GM12878 (cell line): ENCODE data around the gene RNASEH2B.

ENCODE experiments used
- BACH1 ChIP-seq: fragments of 450-650 bp; IDR thresholded peaks from 2 replicates; pipeline ENCODE4 v1.6.1; 2017; ENCODE audit warnings: mild to moderate bottlenecking, borderline replicate concordance
- CTCF ChIP-seq, 3 experiments: IDR thresholded peaks in 2 of 3; conservative IDR thresholded peaks in 1 of 3; 2 replicates each; pipeline ENCODE4 v1.5.1; 2011; ENCODE audit warnings: low read depth in 3 of 3, low read length in 3 of 3, mild to moderate bottlenecking in 3 of 3, control low read depth in 2 of 3, moderate library complexity in 2 of 3, inconsistent platforms in 1 of 3, mixed read lengths in 1 of 3; ENCODE audit not compliant: control insufficient read depth in 2 of 3, insufficient read depth in 1 of 3; ENCODE audit errors: extremely low read depth in 1 of 3
- GATAD2B ChIP-seq: fragments of 450-650 bp; conservative IDR thresholded peaks from 2 replicates; pipeline ENCODE4 v1.6.1; 2017; ENCODE audit warnings: low read depth, mild to moderate bottlenecking, moderate library complexity
- MXI1 ChIP-seq: fragments of 150-350 bp; IDR thresholded peaks from 2 replicates; pipeline ENCODE4 v1.6.1; 2011; ENCODE audit warnings: low read depth, mild to moderate bottlenecking, inconsistent platforms, low read length, improper control_type of control experiment
- MYC ChIP-seq: IDR thresholded peaks from 2 replicates; pipeline ENCODE4 v1.6.1; 2011; ENCODE audit warnings: mild to moderate bottlenecking, low read length, moderate library complexity, inconsistent platforms; ENCODE audit not compliant: insufficient read depth, insufficient replicate concordance, insufficient read length, severe bottlenecking
- NBN ChIP-seq: fragments of 450-650 bp; IDR thresholded peaks from 2 replicates; pipeline ENCODE4 v1.6.1; 2016
- NFYB ChIP-seq: IDR thresholded peaks from 2 replicates; pipeline ENCODE4 v1.6.1; 2011; ENCODE audit warnings: low read depth, mild to moderate bottlenecking, low read length, improper control_type of control experiment, moderate library complexity; ENCODE audit not compliant: insufficient read depth
- POLR2A ChIP-seq: IDR thresholded peaks from 2 replicates; pipeline ENCODE4 v1.6.1; 2011; ENCODE audit warnings: low read depth, mild to moderate bottlenecking, low read length
- SRF ChIP-seq, 2 experiments: IDR thresholded peaks; 2 replicates each; pipeline ENCODE4 v1.6.1; 2011; ENCODE audit warnings: low read depth in 2 of 2, low read length in 2 of 2, mild to moderate bottlenecking in 1 of 2, moderate library complexity in 1 of 2
- SUZ12 ChIP-seq: fragments of 200-600 bp; sonication (generic); IDR thresholded peaks from one replicate; pipeline ENCODE4 v1.6.1; 2018; ENCODE audit warnings: antibody characterized with exemption, mild to moderate bottlenecking; ENCODE audit not compliant: unreplicated experiment
- TCF7 ChIP-seq: IDR thresholded peaks from 2 replicates; pipeline ENCODE4 v1.6.1; 2014; ENCODE audit warnings: antibody characterized with exemption, borderline replicate concordance
- YY1 ChIP-seq: IDR thresholded peaks from 2 replicates; pipeline ENCODE4 v1.6.1; 2011; ENCODE audit warnings: low read depth, mild to moderate bottlenecking, low read length
- ZZZ3 ChIP-seq: IDR thresholded peaks from 2 replicates; pipeline ENCODE4 v1.6.1; 2011; ENCODE audit warnings: low read depth; ENCODE audit not compliant: control insufficient read depth, insufficient read length

DNA sequence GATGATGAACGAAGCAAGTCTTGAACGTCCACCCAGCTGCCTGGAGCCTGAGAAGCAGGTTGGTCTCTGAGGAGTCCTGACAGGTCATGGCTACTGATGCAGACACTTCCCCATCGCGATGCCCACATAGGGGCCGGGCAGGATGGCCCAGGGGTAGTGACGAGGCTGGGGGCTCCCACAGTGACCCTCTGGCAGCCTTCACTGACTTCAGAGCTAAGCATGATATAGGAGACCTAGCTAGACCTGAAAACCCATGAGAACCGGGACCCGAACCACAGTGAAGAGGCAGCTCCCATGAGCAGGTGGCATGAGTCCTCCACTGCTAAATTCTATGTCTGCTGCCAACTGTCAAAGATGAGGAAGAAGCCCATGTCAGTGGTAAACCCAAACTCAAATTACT lies 91.7 kb downstream of the RNASEH2B start:
- TF ChIP-seq TCF7 = no peak
- TF ChIP-seq ZZZ3 = no peak
- no peak for TF ChIP-seq POLR2A
- no peak for TF ChIP-seq SUZ12
- TF ChIP-seq NBN = no peak
- TF ChIP-seq CTCF (IDR thresholded peaks at IDR 0.05 in 2 of 3, conservative IDR thresholded peaks at IDR 0.05 in 1 of 3; ENCODE audit: control insufficient read depth in 2 of 3, extremely low read depth in 1 of 3, insufficient read depth in 1 of 3, low read depth in 3 of 3, low read length in 3 of 3) = no peak
- no peak for TF ChIP-seq YY1
- TF ChIP-seq MXI1 = no peak
- TF ChIP-seq GATAD2B = no peak
- TF ChIP-seq SRF (IDR thresholded peaks at IDR 0.05; ENCODE audit: low read depth in 2 of 2, low read length in 2 of 2) = no peak
- TF ChIP-seq MYC = no peak
- no peak for TF ChIP-seq BACH1
- TF ChIP-seq NFYB = no peak
